HepG2 (cell line): ENCODE data around the gene KAT14. TPM values are rescaled to one million over a fixed set of nuclear protein-coding genes. Genes with fewer than 3 reads are reported as not detected.

ENCODE experiments used
- CCAR2 ChIP-seq: fragments of 200-400 bp; formaldehyde crosslinking; optimal IDR thresholded peaks from 2 replicates; pipeline ENCODE3; 2018; ENCODE audit warnings: low read depth, mild to moderate bottlenecking, low read length, moderate library complexity
- FOXO1 ChIP-seq: sonication (generic); formaldehyde crosslinking; IDR thresholded peaks from 2 replicates; pipeline ENCODE4 v1.4.0; 2020; ENCODE audit warnings: missing genetic modification reagents
- FOXP1 ChIP-seq, 2 experiments: fragments of 450-650 bp in 1 of 2; IDR thresholded peaks; 2 replicates each; pipeline ENCODE4 v1.6.1; 2017 to 2018; ENCODE audit warnings: antibody characterized with exemption in 1 of 2
- KDM4B ChIP-seq: sonication (generic); formaldehyde crosslinking; IDR thresholded peaks from 2 replicates; pipeline ENCODE4 v1.4.0; 2020; ENCODE audit warnings: missing genetic modification reagents
- MBD4 ChIP-seq: IDR thresholded peaks from 2 replicates; pipeline ENCODE4 v1.6.1; 2012; ENCODE audit warnings: low read length, inconsistent platforms, borderline replicate concordance
- NFRKB ChIP-seq: fragments of 450-650 bp; IDR thresholded peaks from 2 replicates; pipeline ENCODE4 v1.6.1; 2017
- RXRB ChIP-seq: IDR thresholded peaks from 2 replicates; pipeline ENCODE4 v1.6.1; 2016; ENCODE audit warnings: borderline replicate concordance, missing genetic modification reagents, missing compliant biosample characterization
- ZFP36 ChIP-seq: fragments of 150-350 bp; IDR thresholded peaks from 2 replicates; pipeline ENCODE4 v1.6.1; 2018; ENCODE audit warnings: borderline replicate concordance, low read length, low read depth; ENCODE audit not compliant: partially characterized antibody
- ZNF337 ChIP-seq: sonication (generic); formaldehyde crosslinking; IDR thresholded peaks from 2 replicates; pipeline ENCODE4 v1.5.1; 2020; ENCODE audit warnings: missing genetic modification reagents, low read depth, mild to moderate bottlenecking, borderline replicate concordance
- ZNF569 ChIP-seq: sonication (generic); formaldehyde crosslinking; IDR thresholded peaks from 2 replicates; pipeline ENCODE4 v1.5.0; 2020; ENCODE audit warnings: mild to moderate bottlenecking, missing genetic modification reagents, moderate library complexity, borderline replicate concordance
- ZNF607 ChIP-seq: sonication (generic); formaldehyde crosslinking; IDR thresholded peaks from 2 replicates; pipeline ENCODE4 v1.5.1; 2020; ENCODE audit warnings: missing genetic modification reagents, mild to moderate bottlenecking, borderline replicate concordance
- ZNF766 ChIP-seq: sonication (generic); formaldehyde crosslinking; IDR thresholded peaks from 2 replicates; pipeline ENCODE4 v1.5.0; 2020; ENCODE audit warnings: missing genetic modification reagents, borderline replicate concordance
- ZNF770 ChIP-seq: sonication (generic); formaldehyde crosslinking; IDR thresholded peaks from 2 replicates; pipeline ENCODE4 v1.5.0; 2020; ENCODE audit warnings: mild to moderate bottlenecking, missing genetic modification reagents
- ZSCAN12 ChIP-seq: sonication (generic); formaldehyde crosslinking; IDR thresholded peaks from 2 replicates; pipeline ENCODE4 v1.9.0; 2021; ENCODE audit warnings: mild to moderate bottlenecking, missing genetic modification reagents
- polyA plus RNA-seq, 8 experiments: library from polyadenylated mRNA; depleted of rRNA in 3 of 8; stranded (reverse) in 7 of 8; unstranded in 1 of 8; fragments of >200 nt; fragmentation: Illumina TruSeq in 4 of 8; extraction: Trizol in 4 of 8; gene quantifications; 2 replicates each; pipeline versions ENCODE4 v1.2.1 to v1.2.3, GENCODE V29; 2011 to 2016; ENCODE audit warnings: low read depth in 4 of 8, missing spikeins in 1 of 8, mixed read lengths in 1 of 8; ENCODE audit not compliant: insufficient read depth in 1 of 8
- total RNA-seq, 5 experiments: library from RNA; depleted of rRNA; stranded (reverse); fragments of >200 nt; fragmentation: Illumina TruSeq; extraction: Trizol; gene quantifications; 2 replicates each; pipeline ENCODE4 v1.2.3, GENCODE V29; 2016; ENCODE audit warnings: low read depth in 1 of 5
- TF ChIP-seq, protein P1 (sequence below): sonication (generic); formaldehyde crosslinking; IDR thresholded peaks from 2 replicates; pipeline ENCODE4 v1.4.0; 2020; ENCODE audit warnings: missing genetic modification reagents
- TF ChIP-seq, protein P2 (sequence below): sonication (generic); formaldehyde crosslinking; conservative IDR thresholded peaks from 2 replicates; pipeline ENCODE4 v1.4.0; 2020; ENCODE audit warnings: missing genetic modification reagents
- TF ChIP-seq, protein P3 (sequence below): sonication (generic); formaldehyde crosslinking; IDR thresholded peaks from 2 replicates; pipeline ENCODE4 v1.8.0; 2022; ENCODE audit warnings: missing genetic modification reagents, mild to moderate bottlenecking, borderline replicate concordance

KAT14 gene
- total and polyA plus RNA-seq, 2 of the 13 experiments (the other 11 are each of a cell fraction or from before 2014, with no cell fraction given): 5.1 to 15.1 TPM

GRCh38 chr20:18144541-18145099 is 7.0 kb downstream of the KAT14 start (continued):
- TF ChIP-seq ZNF770 (peak; percentile 61), FOXP1 (IDR thresholded peaks at IDR 0.05) (no peak), FOXP1 (CRISPR knock-in tag; IDR thresholded peaks at IDR 0.05) (peak; percentile 50; the same call in 1 of the 2 replicates), FOXO1 (CRISPR knock-in tag) (0 out of 2 replicates have a peak, but pooled peaks have one; percentile 19), KDM4B (no peak), ZNF337 (CRISPR knock-in tag) (no peak), ZNF766 (CRISPR knock-in tag) (no peak), ZSCAN12 (CRISPR knock-in tag) (no peak), CCAR2 (no peak), RXRB (no peak), ZNF607 (CRISPR knock-in tag) (0 out of 2 replicates have a peak, but pooled peaks have one; percentile 19), NFRKB (no peak), ZNF569 (no peak), ZFP36 (no peak), MBD4 (no peak)
- TF ChIP-seq, protein P1, sequence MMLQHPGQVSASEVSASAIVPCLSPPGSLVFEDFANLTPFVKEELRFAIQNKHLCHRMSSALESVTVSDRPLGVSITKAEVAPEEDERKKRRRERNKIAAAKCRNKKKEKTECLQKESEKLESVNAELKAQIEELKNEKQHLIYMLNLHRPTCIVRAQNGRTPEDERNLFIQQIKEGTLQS (CRISPR knock-in tag): peak; percentile 73; the same call in 1 of the 2 replicates
- TF ChIP-seq, protein P2, sequence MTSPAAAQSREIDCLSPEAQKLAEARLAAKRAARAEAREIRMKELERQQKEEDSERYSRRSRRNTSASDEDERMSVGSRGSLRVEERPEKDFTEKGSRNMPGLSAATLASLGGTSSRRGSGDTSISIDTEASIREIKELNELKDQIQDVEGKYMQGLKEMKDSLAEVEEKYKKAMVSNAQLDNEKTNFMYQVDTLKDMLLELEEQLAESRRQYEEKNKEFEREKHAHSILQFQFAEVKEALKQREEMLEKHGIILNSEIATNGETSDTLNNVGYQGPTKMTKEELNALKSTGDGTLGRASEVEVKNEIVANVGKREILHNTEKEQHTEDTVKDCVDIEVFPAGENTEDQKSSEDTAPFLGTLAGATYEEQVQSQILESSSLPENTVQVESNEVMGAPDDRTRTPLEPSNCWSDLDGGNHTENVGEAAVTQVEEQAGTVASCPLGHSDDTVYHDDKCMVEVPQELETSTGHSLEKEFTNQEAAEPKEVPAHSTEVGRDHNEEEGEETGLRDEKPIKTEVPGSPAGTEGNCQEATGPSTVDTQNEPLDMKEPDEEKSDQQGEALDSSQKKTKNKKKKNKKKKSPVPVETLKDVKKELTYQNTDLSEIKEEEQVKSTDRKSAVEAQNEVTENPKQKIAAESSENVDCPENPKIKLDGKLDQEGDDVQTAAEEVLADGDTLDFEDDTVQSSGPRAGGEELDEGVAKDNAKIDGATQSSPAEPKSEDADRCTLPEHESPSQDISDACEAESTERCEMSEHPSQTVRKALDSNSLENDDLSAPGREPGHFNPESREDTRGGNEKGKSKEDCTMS (CRISPR knock-in tag): no peak
- TF ChIP-seq, protein P3, sequence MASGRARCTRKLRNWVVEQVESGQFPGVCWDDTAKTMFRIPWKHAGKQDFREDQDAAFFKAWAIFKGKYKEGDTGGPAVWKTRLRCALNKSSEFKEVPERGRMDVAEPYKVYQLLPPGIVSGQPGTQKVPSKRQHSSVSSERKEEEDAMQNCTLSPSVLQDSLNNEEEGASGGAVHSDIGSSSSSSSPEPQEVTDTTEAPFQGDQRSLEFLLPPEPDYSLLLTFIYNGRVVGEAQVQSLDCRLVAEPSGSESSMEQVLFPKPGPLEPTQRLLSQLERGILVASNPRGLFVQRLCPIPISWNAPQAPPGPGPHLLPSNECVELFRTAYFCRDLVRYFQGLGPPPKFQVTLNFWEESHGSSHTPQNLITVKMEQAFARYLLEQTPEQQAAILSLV (CRISPR knock-in tag): no peak
